Right lobe of liver (tissue), 6 donors: ENCODE results near the gene P2RY11. TPM values are rescaled to one million over a fixed set of nuclear protein-coding genes. Genes with fewer than 3 reads are reported as not detected.

Experiments
- ATAC-seq, 4 donors: fragments of 200-7000 bp; cut with Tn5 transposase; one replicate each; pipeline ENCODE4 v1.9.1; 2020; ENCODE audit warnings: mild to moderate bottlenecking in 4 of 4, moderate library complexity in 4 of 4
- DNase-seq, 3 donors: peaks; one replicate each; pipeline ENCODE4 v3.0.0-alpha.2; 2020
- H3K27ac ChIP-seq, 3 donors: fragments of 200-600 bp; one replicate each; pipeline ENCODE4 v1.8.0; 2022
- H3K27me3 ChIP-seq, 2 donors: fragments of 200-600 bp; one replicate each; pipeline ENCODE4 v1.8.0; 2022
- H3K36me3 ChIP-seq, 4 donors: fragments of 200-600 bp; sonication (generic) in 1 of 4; one replicate each; pipeline versions ENCODE4 v1.5.1 to v1.8.0; 2017 to 2022; ENCODE audit warnings: control low read depth in 1 of 4
- H3K4me1 ChIP-seq, 4 donors: fragments of 200-600 bp; sonication (generic) in 1 of 4; one replicate each; pipeline versions ENCODE4 v1.5.1 to v1.8.0; 2017 to 2022; ENCODE audit warnings: control low read depth in 1 of 4
- H3K4me3 ChIP-seq, 3 donors: fragments of 200-600 bp; one replicate each; pipeline ENCODE4 v1.8.0; 2022
- H3K9me3 ChIP-seq, 4 donors: fragments of 200-600 bp; sonication (generic) in 1 of 4; one replicate each; pipeline versions ENCODE4 v1.5.1 to v1.8.0; 2017 to 2022; ENCODE audit warnings: control low read depth in 1 of 4
- CTCF ChIP-seq, 4 donors: fragments of 200-600 bp in 3 of 4; fragments of 450-650 bp in 1 of 4; IDR thresholded peaks; one replicate each; pipeline versions ENCODE4 v1.5.1 to v1.8.0; 2016 to 2022; ENCODE audit warnings: antibody characterized with exemption in 4 of 4, mild to moderate bottlenecking in 2 of 4
- POLR2A ChIP-seq: fragments of 450-650 bp; IDR thresholded peaks from one replicate; pipeline ENCODE4 v1.6.1; 2017; ENCODE audit warnings: antibody characterized with exemption, mild to moderate bottlenecking
- WGBS: methylation state at CpG from one replicate; pipeline ENCODE4 v1.1.6; 2018; ENCODE audit warnings: low coverage, low lambda C conversion rate; ENCODE audit not compliant: insufficient coverage; ENCODE audit errors: missing lambda C conversion rate; 5-methylcytosine and 5-hydroxymethylcytosine counted together
- intact Hi-C, 2 donors: fragments of 100-400 bp; cut with DNase I; formaldehyde crosslinking; loops; one replicate each; pipeline versions ENCODE4 v1.11.2 to v1.14.1; 2022
- total RNA-seq, 6 experiments: library from RNA; depleted of rRNA in 2 of 6; stranded (reverse); fragments of >200 nt in 2 of 6; fragmentation: NEBNext Ultra II Directional in 3 of 6; extraction: Animal tissue kit (Norgen Biotek cat#: 25700) in 3 of 6; gene quantifications; one replicate each; pipeline versions ENCODE4 v1.1.0 to v1.2.4, GENCODE V29; 2016 to 2023
- donor health status: DM: no; HTN: yes; CAD: no.
- donor health status: DM: no; HTN: no; CAD: no.
- donor health status: DM: no; HTN: no; CAD: no.
- donor health status: DM: no; HTN: yes; CAD: no.
- donor health status: DM: no; HTN: yes; CAD: no.

P2RY11 gene
- total RNA-seq, 6 experiments from 2014 or later: 2.9 to 6.8 (median 5.0) TPM

- TF ChIP-seq POLR2A (no peak), CTCF (IDR thresholded peaks at IDR 0.05) (no peak)
- intact Hi-C loops: no loop called here
Measured at GRCh38 chr19:10095622-10095947, 15.9 kb upstream of the P2RY11 start.

DNA sequence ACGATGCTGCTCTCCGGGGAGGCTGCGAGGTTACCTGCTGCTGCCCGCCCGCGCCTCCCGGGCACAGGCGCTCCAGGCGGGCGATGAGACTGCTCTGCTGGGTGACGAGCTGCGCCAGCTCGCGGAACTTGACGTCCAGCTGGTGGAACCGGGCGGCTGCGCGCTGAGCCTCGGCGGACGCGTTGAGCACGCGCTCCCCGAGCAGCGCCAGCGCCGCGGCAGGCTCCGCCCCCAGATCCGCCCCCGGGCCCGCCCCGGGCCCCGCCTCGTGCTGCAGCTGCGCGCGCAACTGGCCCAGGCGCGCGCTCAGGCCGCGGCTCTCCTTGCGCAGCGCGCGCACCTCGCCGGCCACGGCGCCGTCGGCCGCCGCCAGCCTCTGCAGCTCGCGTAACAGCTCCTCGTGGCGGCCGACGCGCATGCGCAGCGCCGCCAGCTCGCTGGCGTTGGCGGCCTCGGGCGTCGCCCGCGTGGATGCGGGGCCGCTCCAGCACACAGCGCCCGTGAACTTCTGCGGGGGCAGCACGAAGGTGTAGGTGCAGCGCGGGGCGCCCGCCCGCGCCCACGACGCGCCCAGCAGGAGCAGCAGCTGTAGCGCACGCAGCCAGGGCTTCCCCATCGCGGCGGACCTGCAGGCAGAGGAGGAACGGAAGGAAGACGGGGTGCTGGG lies 15.4 kb upstream of the P2RY11 start:
- under 1% methylated on average over 22 of the region's 97 CpGs for WGBS
- Histone ChIP-seq H3K36me3 (peaks cover 5 to 18% (median 6%) of the 10 kb centered on the region in 4 donors), H3K27me3 (no peaks in the 10 kb centered on the region), H3K4me1 (peaks cover 0 to 37% (median 17%) of the 10 kb centered on the region in 4 donors), H3K4me3 (peak overlapping the region; percentile 45 to 50 (median 49)), H3K27ac (peak overlapping the region; percentile 48 to 74 (median 63)), H3K9me3 (no peaks in the 10 kb centered on the region)
- TF ChIP-seq POLR2A: peak; percentile 90
- no peak for TF ChIP-seq CTCF (IDR thresholded peaks at IDR 0.05)
- peak; percentile 94 for DNase-seq
- intact Hi-C loops: no loop called here
- ATAC-seq: peak; percentile 73 to 89 (median 83)

More at GRCh38 chr19:10095622-10095947, 15.9 kb upstream of the P2RY11 start:
- H3K4me1 ChIP-seq: peaks cover 0 to 39% (median 17%) of the 10 kb centered on the region in 4 donors
- no peak for DNase-seq
- H3K9me3 ChIP-seq: no peaks in the 10 kb centered on the region
- H3K4me3 ChIP-seq: peak overlapping the region; percentile 30 to 45 (median 39)
- no peaks in the 10 kb centered on the region for H3K27me3 ChIP-seq
- no peak for ATAC-seq
- H3K36me3 ChIP-seq: peaks cover 5 to 18% (median 6%) of the 10 kb centered on the region in 4 donors
- H3K27ac ChIP-seq: peak overlapping the region; percentile 48 to 74 (median 63)
- WGBS: 15% methylated on average over 5 of the region's 7 CpGs

- Histone ChIP-seq H3K9me3 (no peaks in the 10 kb centered on the region), H3K27ac (no peak overlapping the region), H3K4me1 (peaks cover 0 to 32% (median 14%) of the 10 kb centered on the region in 4 donors), H3K4me3 (peak overlapping the region; percentile 45 to 50 (median 49)), H3K27me3 (no peaks in the 10 kb centered on the region), H3K36me3 (peaks cover 4 to 14% (median 6%) of the 10 kb centered on the region in 4 donors)
- ATAC-seq (no peak), DNase-seq (peak in 2 of 3 donors; percentile 57 to 64)
- 36% methylated on average over 25 of the region's 26 CpGs for WGBS
- intact Hi-C loops: no loop called here
- no peak for TF ChIP-seq CTCF (IDR thresholded peaks at IDR 0.05)
- TF ChIP-seq POLR2A: no peak
Measured at GRCh38 chr19:10096615-10096963, 14.9 kb upstream of the P2RY11 start.

DNA sequence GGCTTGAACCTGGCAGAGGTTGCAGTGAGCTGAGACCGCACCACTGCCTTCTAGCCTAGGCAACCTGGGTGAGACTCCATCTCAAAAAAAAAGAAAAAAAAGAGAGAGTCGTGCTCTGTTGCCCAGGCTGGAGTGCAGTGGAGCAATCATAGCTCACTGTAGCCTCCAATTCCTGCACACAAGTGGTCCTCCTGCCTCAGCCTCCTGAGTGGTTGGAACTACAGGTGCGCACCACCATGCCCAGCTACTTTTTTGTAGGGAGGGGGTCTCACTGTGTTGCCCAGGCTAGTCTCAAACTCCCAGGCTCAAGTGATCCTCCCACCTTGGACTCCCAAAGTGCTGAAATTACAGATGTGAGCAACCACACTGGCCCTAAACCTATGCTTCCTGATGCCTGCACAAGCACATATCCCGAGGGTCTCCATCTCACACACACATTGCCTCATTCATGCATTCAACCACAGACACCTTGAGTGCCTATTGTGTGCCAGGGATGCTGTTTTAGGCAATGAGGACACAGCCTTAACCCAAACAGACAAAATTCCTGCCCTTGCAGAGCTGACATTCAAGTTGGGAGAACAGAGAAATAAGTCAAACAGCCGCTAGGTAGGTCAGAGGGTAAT lies 11.2 kb upstream of the P2RY11 start:
- H3K4me3 ChIP-seq: no peak overlapping the region
- no peak for ATAC-seq
- intact Hi-C loops: no loop called here
- peaks cover 0 to 11% (median 4%) of the 10 kb centered on the region in 4 donors for H3K4me1 ChIP-seq
- WGBS: 67% methylated on average over 2 of the region's 5 CpGs
- no peak for DNase-seq
- H3K27ac ChIP-seq: no peak overlapping the region
- H3K36me3 ChIP-seq: no peaks in the 10 kb centered on the region
- H3K9me3 ChIP-seq: no peaks in the 10 kb centered on the region
- TF ChIP-seq CTCF (IDR thresholded peaks at IDR 0.05) (no peak), POLR2A (no peak)
- H3K27me3 ChIP-seq: no peaks in the 10 kb centered on the region
